WTC11 (cell line): ENCODE measurements around the gene GRAMD1A. TPM values are rescaled to one million over a fixed set of nuclear protein-coding genes. Genes with fewer than 3 reads are reported as not detected.

ENCODE experiments used
- ATAC-seq: fragments of 200-7000 bp; cut with Tn5 transposase; 2 replicates; pipeline ENCODE4 v1.10.0; 2021; ENCODE audit warnings: mild to moderate bottlenecking, moderate library complexity
- CTCF ChIA-PET: fragments of 300-600 bp; sonication (Branson Sonifier 250); formaldehyde crosslinking; loops from one replicate; lab custom pipeline; 2021; ENCODE audit warnings: antibody characterized with exemption; lab: Charles Lee
- POLR2A ChIA-PET: fragments of 350-600 bp; sonication (Branson Sonifier 250); formaldehyde crosslinking; loops from one replicate; lab custom pipeline; 2021; ENCODE audit warnings: antibody characterized with exemption; lab: Charles Lee
- DNase-seq: peaks from one replicate; pipeline ENCODE4 v3.0.0; 2021; ENCODE audit warnings: low spot score
- H3K27ac Mint-ChIP-seq: 2 replicates; pipeline ENCODE4 v1.8.0; 2021; ENCODE audit warnings: mixed read lengths
- H3K27me3 Mint-ChIP-seq: 2 replicates; pipeline ENCODE4 v1.8.0; 2021; ENCODE audit warnings: low read depth, mild to moderate bottlenecking, moderate library complexity, mixed read lengths
- H3K36me3 Mint-ChIP-seq: 2 replicates; pipeline ENCODE4 v1.8.0; 2021; ENCODE audit warnings: mixed read lengths
- H3K4me1 Mint-ChIP-seq: 2 replicates; pipeline ENCODE4 v1.8.0; 2022; ENCODE audit warnings: mixed read lengths
- H3K4me3 Mint-ChIP-seq: 2 replicates; pipeline ENCODE4 v1.8.0; 2021; ENCODE audit warnings: mild to moderate bottlenecking, moderate library complexity, mixed read lengths
- H3K9me3 Mint-ChIP-seq: 2 replicates; pipeline ENCODE4 v1.8.0; 2021; ENCODE audit warnings: mixed read lengths
- ATF1 ChIP-seq: sonication (generic); formaldehyde crosslinking; IDR thresholded peaks from 2 replicates; pipeline ENCODE4 v1.8.1; 2023; ENCODE audit warnings: mild to moderate bottlenecking, moderate library complexity, missing genetic modification reagents
- EMX1 ChIP-seq: fragments of 250-450 bp; sonication (Bioruptor Pico); IDR thresholded peaks from 2 replicates; pipeline ENCODE4 v1.8.0; 2021; ENCODE audit warnings: mild to moderate bottlenecking
- GABPB1 ChIP-seq: sonication (generic); formaldehyde crosslinking; IDR thresholded peaks from 2 replicates; pipeline ENCODE4 v1.8.1; 2023; ENCODE audit warnings: mild to moderate bottlenecking, missing genetic modification reagents
- MXD4 ChIP-seq: fragments of 250-450 bp; sonication (Bioruptor Pico); IDR thresholded peaks from 2 replicates; pipeline ENCODE4 v1.8.0; 2021; ENCODE audit warnings: mild to moderate bottlenecking, moderate library complexity, borderline replicate concordance
- OVOL2 ChIP-seq: fragments of 250-450 bp; sonication (Bioruptor Pico); IDR thresholded peaks from 2 replicates; pipeline ENCODE4 v1.9.0; 2021; ENCODE audit warnings: mild to moderate bottlenecking, borderline replicate concordance
- RELA ChIP-seq: sonication (generic); formaldehyde crosslinking; IDR thresholded peaks from 2 replicates; pipeline ENCODE4 v1.8.1; 2022; ENCODE audit warnings: missing genetic modification reagents, mild to moderate bottlenecking, borderline replicate concordance
- SMAD4 ChIP-seq: sonication (generic); formaldehyde crosslinking; IDR thresholded peaks from 2 replicates; pipeline ENCODE4 v1.8.0; 2022; ENCODE audit warnings: mild to moderate bottlenecking, missing genetic modification reagents
- TEAD1 ChIP-seq: sonication (generic); formaldehyde crosslinking; IDR thresholded peaks from 2 replicates; pipeline ENCODE4 v1.8.0; 2022; ENCODE audit warnings: mild to moderate bottlenecking, missing genetic modification reagents
- ZNF263 ChIP-seq: sonication (generic); formaldehyde crosslinking; IDR thresholded peaks from 2 replicates; pipeline ENCODE4 v1.8.1; 2022; ENCODE audit warnings: low read depth, mild to moderate bottlenecking, moderate library complexity, missing genetic modification reagents
- ZNF317 ChIP-seq: sonication (generic); formaldehyde crosslinking; IDR thresholded peaks from 2 replicates; pipeline ENCODE4 v1.8.1; 2023; ENCODE audit warnings: low read depth, mild to moderate bottlenecking, moderate library complexity, missing genetic modification reagents, borderline replicate concordance
- total RNA-seq: library from RNA; stranded (reverse); gene quantifications from 3 replicates; pipeline ENCODE4 v1.2.3, GENCODE V29; 2021
- TF ChIP-seq, protein P1 (sequence below): fragments of 250-450 bp; sonication (Bioruptor Pico); conservative IDR thresholded peaks from 2 replicates; pipeline ENCODE4 v1.9.0; 2021; ENCODE audit warnings: mild to moderate bottlenecking
- TF ChIP-seq, protein P2 (sequence below): sonication (generic); formaldehyde crosslinking; IDR thresholded peaks from 2 replicates; pipeline ENCODE4 v1.8.1; 2023; ENCODE audit warnings: mild to moderate bottlenecking, missing genetic modification reagents, moderate library complexity
- TF ChIP-seq, protein P3 (sequence below): sonication (generic); formaldehyde crosslinking; IDR thresholded peaks from 2 replicates; pipeline ENCODE4 v1.8.1; 2023; ENCODE audit warnings: mild to moderate bottlenecking, missing genetic modification reagents, moderate library complexity
- TF ChIP-seq, protein P4 (sequence below): sonication (generic); formaldehyde crosslinking; IDR thresholded peaks from 2 replicates; pipeline ENCODE4 v1.8.1; 2022; ENCODE audit warnings: missing genetic modification reagents, borderline replicate concordance
- TF ChIP-seq, protein P5 (sequence below): sonication (generic); formaldehyde crosslinking; IDR thresholded peaks from 2 replicates; pipeline ENCODE4 v1.8.1; 2022; ENCODE audit warnings: low read depth, missing genetic modification reagents, borderline replicate concordance

Gene GRAMD1A
- total RNA-seq, 1 experiment from 2014 or later: 389 TPM

DNA sequence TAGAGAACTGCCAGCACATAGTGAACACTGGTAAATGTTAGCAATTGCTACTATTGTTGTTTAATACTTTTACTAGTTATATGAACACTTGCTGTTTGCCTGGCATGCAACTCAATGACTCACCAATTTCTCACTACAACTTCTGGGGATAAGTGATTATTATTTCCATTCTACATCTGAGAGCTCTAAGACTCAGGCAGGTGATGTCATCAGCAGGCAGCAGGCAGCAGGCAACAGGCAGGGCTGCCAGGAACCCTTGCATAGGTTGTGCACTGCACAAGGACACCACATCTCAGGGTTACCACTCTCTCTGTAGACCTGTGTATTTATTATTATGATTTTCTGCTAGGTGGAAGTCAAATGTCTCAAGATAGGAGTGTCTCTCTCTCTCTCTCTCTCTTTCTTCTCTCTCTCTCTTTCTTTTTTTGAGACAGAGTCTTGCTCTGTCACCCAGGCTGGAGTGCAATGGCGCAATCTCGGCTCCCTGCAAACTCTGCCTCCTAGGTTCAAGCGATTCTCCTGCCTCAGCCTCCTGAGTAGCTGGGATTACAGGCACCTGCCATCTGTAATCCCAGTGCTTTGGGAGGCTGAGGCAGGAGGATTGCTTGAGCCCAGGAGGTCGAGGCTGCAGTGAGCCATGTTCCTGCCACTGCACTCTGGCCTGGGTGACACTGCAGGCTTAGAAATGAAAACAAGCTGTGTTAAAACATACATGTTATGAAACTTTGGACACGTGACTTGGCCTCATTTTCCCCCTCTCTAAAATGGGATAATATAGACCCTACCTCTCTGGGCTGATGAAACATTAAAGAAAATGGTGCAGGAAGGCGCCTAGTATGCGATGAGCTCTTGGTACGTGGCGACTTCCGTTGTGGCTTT is 64.1 kb downstream of the GRAMD1A start:
- DNase-seq: no peak
- peaks cover 3% of the 10 kb centered on the region; the same call in 1 of the 2 replicates for H3K36me3 Mint-ChIP-seq
- H3K9me3 Mint-ChIP-seq: peaks cover 5% of the 10 kb centered on the region
- POLR2A ChIA-PET: interaction anchor here (0.5 kb wide), 1 partner anchor 1054 kb away, joined by 3 read pairs; no protein-coding TSS in a partner anchor
- TF ChIP-seq GABPB1 (CRISPR knock-in tag) (0 out of 2 replicates have a peak, but pooled peaks have one; percentile 21), TEAD1 (CRISPR knock-in tag) (no peak)
- CTCF ChIA-PET: interaction anchor here (0.6 to 2.2 kb wide), 5 partner anchors 9 to 1423 kb away, joined by 3 to 9 read pairs (median 4); no protein-coding TSS in a partner anchor
- no peak for ATAC-seq
- peaks cover 18% of the 10 kb centered on the region for H3K4me1 Mint-ChIP-seq
- peaks cover 29% of the 10 kb centered on the region for H3K27me3 Mint-ChIP-seq
- H3K27ac Mint-ChIP-seq: no peak overlapping the region
- no peak overlapping the region for H3K4me3 Mint-ChIP-seq

DNA sequence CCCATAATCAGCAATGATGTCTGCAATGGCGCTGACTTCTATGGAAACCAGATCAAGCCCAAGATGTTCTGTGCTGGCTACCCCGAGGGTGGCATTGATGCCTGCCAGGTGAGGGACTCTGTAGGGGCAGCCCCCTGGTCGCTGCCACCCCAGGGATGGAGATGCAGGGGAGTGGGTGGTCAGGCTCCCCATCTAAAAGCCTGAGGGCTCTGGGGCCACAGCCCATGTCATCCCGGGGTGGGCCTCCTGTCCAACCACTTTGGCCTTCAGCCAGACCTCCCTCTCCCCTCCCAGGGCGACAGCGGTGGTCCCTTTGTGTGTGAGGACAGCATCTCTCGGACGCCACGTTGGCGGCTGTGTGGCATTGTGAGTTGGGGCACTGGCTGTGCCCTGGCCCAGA is 65.5 kb downstream of the GRAMD1A start:
- CTCF ChIA-PET: interaction anchor here (1.6 to 3.3 kb wide), 4 partner anchors 7 to 21 kb away, joined by 9 to 81 read pairs (median 30); no protein-coding TSS in a partner anchor
- Mint-ChIP-seq H3K4me3 (no peak overlapping the region), H3K9me3 (peaks cover 7% of the 10 kb centered on the region), H3K27me3 (peaks cover 36% of the 10 kb centered on the region), H3K4me1 (peaks cover 26% of the 10 kb centered on the region), H3K27ac (no peak overlapping the region), H3K36me3 (peaks cover 3% of the 10 kb centered on the region)
- ATAC-seq (no peak), DNase-seq (no peak)
- POLR2A ChIA-PET: no interaction called here
- TF ChIP-seq, protein P1, sequence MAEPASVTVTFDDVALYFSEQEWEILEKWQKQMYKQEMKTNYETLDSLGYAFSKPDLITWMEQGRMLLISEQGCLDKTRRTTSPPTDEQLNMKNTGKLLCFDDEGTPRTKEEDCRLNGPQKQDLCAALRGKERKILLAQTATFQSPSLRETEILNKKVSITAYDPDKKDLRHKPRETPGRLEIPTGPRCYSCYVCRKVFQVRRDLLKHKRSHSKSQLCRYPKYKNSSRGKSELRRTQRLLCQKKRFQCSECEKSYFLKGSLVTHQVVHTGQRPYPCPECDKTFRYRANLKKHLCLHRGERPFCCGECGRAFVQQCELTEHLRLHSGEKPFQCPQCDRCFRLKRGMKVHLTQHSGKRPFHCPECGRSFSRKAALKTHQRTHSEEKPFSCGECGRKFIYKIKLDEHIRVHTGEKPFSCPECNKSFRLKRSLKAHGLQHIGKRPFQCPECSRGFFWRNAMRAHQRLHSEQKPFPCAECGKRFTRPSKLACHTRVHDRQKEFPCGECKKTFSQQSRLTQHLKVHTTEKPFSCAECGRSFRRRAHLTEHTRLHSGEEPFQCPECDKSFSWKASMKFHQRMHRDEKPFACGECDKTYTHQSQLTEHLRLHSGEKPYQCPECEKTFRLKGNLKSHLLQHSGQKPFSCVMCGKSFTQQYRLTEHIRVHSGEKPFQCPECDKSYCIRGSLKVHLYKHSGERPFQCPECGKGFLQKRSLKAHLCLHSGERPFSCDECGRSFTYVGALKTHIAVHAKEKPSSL (CRISPR knock-in tag): no peak
- TF ChIP-seq ZNF317 (CRISPR knock-in tag) (no peak), RELA (CRISPR knock-in tag) (no peak), SMAD4 (CRISPR knock-in tag) (no peak)
- TF ChIP-seq, protein P2, sequence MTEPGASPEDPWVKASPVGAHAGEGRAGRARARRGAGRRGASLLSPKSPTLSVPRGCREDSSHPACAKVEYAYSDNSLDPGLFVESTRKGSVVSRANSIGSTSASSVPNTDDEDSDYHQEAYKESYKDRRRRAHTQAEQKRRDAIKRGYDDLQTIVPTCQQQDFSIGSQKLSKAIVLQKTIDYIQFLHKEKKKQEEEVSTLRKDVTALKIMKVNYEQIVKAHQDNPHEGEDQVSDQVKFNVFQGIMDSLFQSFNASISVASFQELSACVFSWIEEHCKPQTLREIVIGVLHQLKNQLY (CRISPR knock-in tag): no peak

DNA sequence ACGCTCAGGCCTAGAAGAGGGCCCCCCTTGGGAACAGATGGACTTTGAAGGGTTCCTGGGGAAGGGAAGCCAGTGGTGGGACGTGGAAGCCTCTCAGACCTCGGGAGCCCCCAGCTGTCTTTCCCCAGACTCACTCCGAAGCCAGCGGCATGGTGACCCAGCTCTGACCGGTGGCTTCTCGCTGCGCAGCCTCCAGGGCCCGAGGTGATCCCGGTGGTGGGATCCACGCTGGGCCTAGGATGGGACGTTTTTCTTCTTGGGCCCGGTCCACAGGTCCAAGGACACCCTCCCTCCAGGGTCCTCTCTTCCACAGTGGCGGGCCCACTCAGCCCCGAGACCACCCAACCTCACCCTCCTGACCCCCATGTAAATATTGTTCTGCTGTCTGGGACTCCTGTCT is 66.0 kb downstream of the GRAMD1A start:
- POLR2A ChIA-PET: interaction anchor here (1.1 to 1.2 kb wide), 2 partner anchors 75 to 86 kb away, joined by 3 to 5 read pairs; no protein-coding TSS in a partner anchor
- peak overlapping the region; percentile 100 for H3K27ac Mint-ChIP-seq

More for the DNA sequence above, 66.0 kb downstream of the GRAMD1A start:
- Mint-ChIP-seq H3K36me3 (peaks cover 3% of the 10 kb centered on the region), H3K9me3 (peaks cover 8% of the 10 kb centered on the region), H3K27me3 (peaks cover 37% of the 10 kb centered on the region), H3K4me1 (peaks cover 26% of the 10 kb centered on the region), H3K4me3 (no peak overlapping the region)
- TF ChIP-seq ZNF263 (CRISPR knock-in tag): no peak
- TF ChIP-seq EMX1: no peak
- TF ChIP-seq, protein P3, sequence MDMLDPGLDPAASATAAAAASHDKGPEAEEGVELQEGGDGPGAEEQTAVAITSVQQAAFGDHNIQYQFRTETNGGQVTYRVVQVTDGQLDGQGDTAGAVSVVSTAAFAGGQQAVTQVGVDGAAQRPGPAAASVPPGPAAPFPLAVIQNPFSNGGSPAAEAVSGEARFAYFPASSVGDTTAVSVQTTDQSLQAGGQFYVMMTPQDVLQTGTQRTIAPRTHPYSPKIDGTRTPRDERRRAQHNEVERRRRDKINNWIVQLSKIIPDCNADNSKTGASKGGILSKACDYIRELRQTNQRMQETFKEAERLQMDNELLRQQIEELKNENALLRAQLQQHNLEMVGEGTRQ (CRISPR knock-in tag): no peak
- TF ChIP-seq, protein P4, sequence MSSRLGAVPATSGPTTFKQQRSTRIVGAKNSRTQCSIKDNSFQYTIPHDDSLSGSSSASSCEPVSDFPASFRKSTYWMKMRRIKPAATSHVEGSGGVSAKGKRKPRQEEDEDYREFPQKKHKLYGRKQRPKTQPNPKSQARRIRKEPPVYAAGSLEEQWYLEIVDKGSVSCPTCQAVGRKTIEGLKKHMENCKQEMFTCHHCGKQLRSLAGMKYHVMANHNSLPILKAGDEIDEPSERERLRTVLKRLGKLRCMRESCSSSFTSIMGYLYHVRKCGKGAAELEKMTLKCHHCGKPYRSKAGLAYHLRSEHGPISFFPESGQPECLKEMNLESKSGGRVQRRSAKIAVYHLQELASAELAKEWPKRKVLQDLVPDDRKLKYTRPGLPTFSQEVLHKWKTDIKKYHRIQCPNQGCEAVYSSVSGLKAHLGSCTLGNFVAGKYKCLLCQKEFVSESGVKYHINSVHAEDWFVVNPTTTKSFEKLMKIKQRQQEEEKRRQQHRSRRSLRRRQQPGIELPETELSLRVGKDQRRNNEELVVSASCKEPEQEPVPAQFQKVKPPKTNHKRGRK (CRISPR knock-in tag): no peak
- TF ChIP-seq OVOL2: no peak
- TF ChIP-seq MXD4 (CRISPR knock-in tag): no peak
- TF ChIP-seq, protein P5, sequence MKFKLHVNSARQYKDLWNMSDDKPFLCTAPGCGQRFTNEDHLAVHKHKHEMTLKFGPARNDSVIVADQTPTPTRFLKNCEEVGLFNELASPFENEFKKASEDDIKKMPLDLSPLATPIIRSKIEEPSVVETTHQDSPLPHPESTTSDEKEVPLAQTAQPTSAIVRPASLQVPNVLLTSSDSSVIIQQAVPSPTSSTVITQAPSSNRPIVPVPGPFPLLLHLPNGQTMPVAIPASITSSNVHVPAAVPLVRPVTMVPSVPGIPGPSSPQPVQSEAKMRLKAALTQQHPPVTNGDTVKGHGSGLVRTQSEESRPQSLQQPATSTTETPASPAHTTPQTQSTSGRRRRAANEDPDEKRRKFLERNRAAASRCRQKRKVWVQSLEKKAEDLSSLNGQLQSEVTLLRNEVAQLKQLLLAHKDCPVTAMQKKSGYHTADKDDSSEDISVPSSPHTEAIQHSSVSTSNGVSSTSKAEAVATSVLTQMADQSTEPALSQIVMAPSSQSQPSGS: no peak
- no peak for TF ChIP-seq ATF1 (CRISPR knock-in tag)
- CTCF ChIA-PET: interaction anchor here (0.8 to 3.3 kb wide), 23 partner anchors 8 to 578 kb away, joined by 3 to 118 read pairs (median 9); partner anchors contain the start of genes FXYD3, FXYD5, FXYD7 and LGI4
- DNase-seq (no peak), ATAC-seq (no peak)
